ENCODE data around the gene TPM2. TPM values are rescaled to one million over a fixed set of nuclear protein-coding genes. Genes with fewer than 3 reads are reported as not detected.

TPM2 gene
- total and polyA plus RNA-seq, 10 of the 15 experiments (the other 5 are each of a cell fraction or from before 2014, with no cell fraction given), result 0.11 to 9.3 (median 1.1) TPM

- TF ChIP-seq POLR2A (IDR thresholded peaks at IDR 0.05; ENCODE audit: low read depth, low read length) (peak; percentile 84; the same call in 1 of the 2 replicates), PML (IDR thresholded peaks at IDR 0.05; ENCODE audit: low read length) (no peak), CEBPB (IDR thresholded peaks at IDR 0.05; ENCODE audit: borderline replicate concordance in 1 of 2, low read depth in 2 of 2, low read length in 2 of 2) (no peak), SP1 (IDR thresholded peaks at IDR 0.05; ENCODE audit: low read depth, low read length) (peak; percentile 57), SPI1 (IDR thresholded peaks at IDR 0.05; ENCODE audit: borderline replicate concordance, insufficient read depth, low read depth, low read length) (peak; percentile 68), EP300 (IDR thresholded peaks at IDR 0.05; ENCODE audit: borderline replicate concordance in 1 of 2, control insufficient read depth in 1 of 2, low read depth in 2 of 2, low read length in 2 of 2) (no peak; a peak in 2 of 4 replicates), KLF5 (IDR thresholded peaks at IDR 0.05; ENCODE audit: partially characterized antibody) (peak; percentile 65), NFYB (IDR thresholded peaks at IDR 0.05; ENCODE audit: insufficient read depth, low read depth, low read length) (no peak), ZZZ3 (IDR thresholded peaks at IDR 0.05; ENCODE audit: control insufficient read depth, insufficient read length, low read depth) (no peak), BCL11A (IDR thresholded peaks at IDR 0.05; ENCODE audit: low read depth, low read length) (peak; percentile 11; the same call in 1 of the 2 replicates), KAT2A (conservative IDR thresholded peaks at IDR 0.05; ENCODE audit: control insufficient read depth, low read depth, low read length) (no peak), EED (IDR thresholded peaks at IDR 0.05; ENCODE audit: low read depth) (peak; percentile 34; the same call in 1 of the 2 replicates), RUNX3 (IDR thresholded peaks at IDR 0.05; ENCODE audit: low read length) (no peak), TARDBP (IDR thresholded peaks at IDR 0.05; ENCODE audit: borderline replicate concordance) (peak; percentile 77; the same call in 1 of the 2 replicates), SUPT20H (IDR thresholded peaks at IDR 0.05; ENCODE audit: borderline replicate concordance, control insufficient read depth, low read depth, low read length) (no peak), STAT1 (conservative IDR thresholded peaks at IDR 0.05) (0 out of 2 replicates have a peak, but pooled peaks have one; percentile 65), STAT3 (IDR thresholded peaks at IDR 0.05; ENCODE audit: low read depth, low read length) (no peak), IRF4 (IDR thresholded peaks at IDR 0.05; ENCODE audit: low read depth, low read length) (peak; percentile 47; the same call in 1 of the 2 replicates), MAX (IDR thresholded peaks at IDR 0.05; ENCODE audit: low read depth, low read length) (peak; percentile 38; the same call in 1 of the 2 replicates), IKZF1 (conservative IDR thresholded peaks at IDR 0.05) (peak; percentile 95), NFIC (IDR thresholded peaks at IDR 0.05; ENCODE audit: low read depth, low read length) (no peak), CBX3 (IDR thresholded peaks at IDR 0.05; ENCODE audit: borderline replicate concordance, low read depth) (no peak), SUZ12 (IDR thresholded peaks at IDR 0.05; ENCODE audit: unreplicated experiment) (no peak), LARP7 (IDR thresholded peaks at IDR 0.05) (no peak), CREM (IDR thresholded peaks at IDR 0.05; ENCODE audit: low read depth) (peak; percentile 93), CTCF (IDR thresholded peaks at IDR 0.05 in 2 of 3, conservative IDR thresholded peaks at IDR 0.05 in 1 of 3; ENCODE audit: control insufficient read depth in 2 of 3, extremely low read depth in 1 of 3, insufficient read depth in 1 of 3, low read depth in 3 of 3, low read length in 3 of 3) (peak in 2 of 3 experiments; percentile 20 to 49; a peak in 2 of 6 replicates), GABPA (IDR thresholded peaks at IDR 0.05; ENCODE audit: low read depth) (no peak), ZNF217 (IDR thresholded peaks at IDR 0.05) (no peak)
These were observed 42.6 kb upstream of the TPM2 start, which contains the start of the genes CREB3 and TLN1 (continued) for GRCh38 chr9:35732185-35732799.
